Adrenal gland (tissue), 5 donors: ENCODE results near the gene CCDC71L.
"Not testable (repeated sequence)": the region's sequence is repeated elsewhere in the genome, so short reads cannot be mapped to it uniquely, and the experiment has no call there.

Source experiments
- POLR2A ChIP-seq, 2 donors: fragments of 450-650 bp; IDR thresholded peaks; one replicate each; pipeline ENCODE4 v1.6.1; 2017; ENCODE audit warnings: antibody characterized with exemption in 2 of 2, mild to moderate bottlenecking in 2 of 2, moderate library complexity in 1 of 2
- TF ChIP-seq, protein P1 (sequence below), 6 experiments: fragments of 450-650 bp in 4 of 6; fragments of 200-600 bp in 2 of 6; sonication (generic) in 1 of 6; IDR thresholded peaks; 1 replicate in 5 of 6; 2 replicates in 1 of 6; pipeline versions ENCODE4 v1.5.1 to v1.8.0; 2016 to 2021; ENCODE audit warnings: antibody characterized with exemption in 6 of 6, mild to moderate bottlenecking in 2 of 6, moderate library complexity in 1 of 6
- donor health status: DM: no; HTN: no; CAD: no.

DNA sequence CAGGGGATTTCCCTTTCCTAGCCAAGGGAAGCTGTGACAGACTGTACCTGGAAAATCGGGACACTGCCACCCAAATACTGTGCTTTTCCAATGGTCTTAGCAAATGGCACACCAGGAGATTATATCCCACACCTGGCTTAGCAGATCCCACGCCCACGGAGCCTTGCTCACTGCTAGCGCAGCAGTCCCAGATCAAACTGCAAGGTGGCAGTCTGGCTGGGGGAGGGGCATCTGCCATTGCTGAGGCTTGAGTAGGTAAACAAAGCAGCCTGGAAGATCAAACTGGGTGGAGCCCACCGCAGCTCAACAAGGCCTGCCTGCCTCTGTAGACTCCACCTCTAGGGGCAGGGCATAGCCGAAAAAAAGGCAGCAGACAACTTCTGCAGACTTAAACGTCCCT lies 48.6 kb upstream of the CCDC71L start:
- TF ChIP-seq, protein P1, sequence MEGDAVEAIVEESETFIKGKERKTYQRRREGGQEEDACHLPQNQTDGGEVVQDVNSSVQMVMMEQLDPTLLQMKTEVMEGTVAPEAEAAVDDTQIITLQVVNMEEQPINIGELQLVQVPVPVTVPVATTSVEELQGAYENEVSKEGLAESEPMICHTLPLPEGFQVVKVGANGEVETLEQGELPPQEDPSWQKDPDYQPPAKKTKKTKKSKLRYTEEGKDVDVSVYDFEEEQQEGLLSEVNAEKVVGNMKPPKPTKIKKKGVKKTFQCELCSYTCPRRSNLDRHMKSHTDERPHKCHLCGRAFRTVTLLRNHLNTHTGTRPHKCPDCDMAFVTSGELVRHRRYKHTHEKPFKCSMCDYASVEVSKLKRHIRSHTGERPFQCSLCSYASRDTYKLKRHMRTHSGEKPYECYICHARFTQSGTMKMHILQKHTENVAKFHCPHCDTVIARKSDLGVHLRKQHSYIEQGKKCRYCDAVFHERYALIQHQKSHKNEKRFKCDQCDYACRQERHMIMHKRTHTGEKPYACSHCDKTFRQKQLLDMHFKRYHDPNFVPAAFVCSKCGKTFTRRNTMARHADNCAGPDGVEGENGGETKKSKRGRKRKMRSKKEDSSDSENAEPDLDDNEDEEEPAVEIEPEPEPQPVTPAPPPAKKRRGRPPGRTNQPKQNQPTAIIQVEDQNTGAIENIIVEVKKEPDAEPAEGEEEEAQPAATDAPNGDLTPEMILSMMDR (IDR thresholded peaks at IDR 0.05): not testable (repeated sequence)
- TF ChIP-seq POLR2A (IDR thresholded peaks at IDR 0.05): not testable (repeated sequence)
